H1 (cell line): ENCODE measurements around the gene C1orf210. TPM values are rescaled to one million over a fixed set of nuclear protein-coding genes. Genes with fewer than 3 reads are reported as not detected.

Experiments
- ASH2L ChIP-seq: fragments of 200-600, 300-600 bp; sonication (generic); IDR thresholded peaks from one replicate; pipeline ENCODE4 v1.7.1; 2017; ENCODE audit warnings: low read length
- CEBPB ChIP-seq: IDR thresholded peaks from 2 replicates; pipeline ENCODE4 v1.6.1; 2012; ENCODE audit warnings: low read depth, low read length
- EP300 ChIP-seq, 2 experiments: IDR thresholded peaks; 1 replicate in 1 of 2; 2 replicates in 1 of 2; pipeline ENCODE4 v1.6.1; 2011 to 2012; ENCODE audit warnings: low read depth in 2 of 2, low read length in 2 of 2, mild to moderate bottlenecking in 2 of 2, borderline replicate concordance in 1 of 2, inconsistent platforms in 1 of 2, moderate library complexity in 1 of 2
- GTF2F1 ChIP-seq: IDR thresholded peaks from 2 replicates; pipeline ENCODE4 v1.6.1; 2012; ENCODE audit warnings: low read depth, low read length, improper control_type of control experiment, borderline replicate concordance
- JUND ChIP-seq: IDR thresholded peaks from 2 replicates; pipeline ENCODE4 v1.6.1; 2011; ENCODE audit warnings: mild to moderate bottlenecking, improper control_type of control experiment, low read length
- POLR2AphosphoS5 ChIP-seq: IDR thresholded peaks from 2 replicates; pipeline ENCODE4 v1.6.1; 2011; ENCODE audit warnings: low read depth, low read length
- YY1 ChIP-seq: IDR thresholded peaks from 2 replicates; pipeline ENCODE4 v1.6.1; 2011; ENCODE audit warnings: low read depth, mild to moderate bottlenecking, low read length
- polyA plus RNA-seq, 7 experiments: library from polyadenylated mRNA; depleted of rRNA in 3 of 7; stranded (reverse) in 5 of 7; unstranded in 2 of 7; fragments of >200 nt in 5 of 7; fragments of 200-250 nt in 2 of 7; gene quantifications; 1 replicate in 5 of 7; 2 replicates in 1 of 7; 4 replicates in 1 of 7; pipeline versions ENCODE4 v1.2.1 to v1.2.3, GENCODE V29; 2011 to 2013; ENCODE audit warnings: missing spikeins in 2 of 7, mixed read lengths in 2 of 7
- total RNA-seq: library from RNA; stranded (reverse); fragmentation: NEBNext Ultra II Directional; extraction: Animal tissue kit (Norgen Biotek cat#: 25700); gene quantifications from 2 replicates; pipeline ENCODE4 v1.2.1, GENCODE V29; 2021

The C1orf210 gene
- total and polyA plus RNA-seq, 2 of the 8 experiments (the other 6 are each of a cell fraction or from before 2014, with no cell fraction given), result 12.0 to 27.9 TPM

- TF ChIP-seq YY1 (no peak), GTF2F1 (no peak), EP300 (IDR thresholded peaks at IDR 0.05; ENCODE audit: borderline replicate concordance in 1 of 2, low read depth in 2 of 2, low read length in 2 of 2) (no peak), POLR2AphosphoS5 (no peak), ASH2L (no peak), JUND (no peak), CEBPB (no peak)
Measured at GRCh38 chr1:43284065-43284464, 1.3 kb downstream of the C1orf210 start (continued).
